ENCODE data around the gene MALRD1.
"Not testable (repeated sequence)": the region's sequence is repeated elsewhere in the genome, so short reads cannot be mapped to it uniquely, and the experiment has no call there.

MALRD1 gene

GRCh38 chr10:19498393-19499290 is 450.0 kb downstream of the MALRD1 start:
- no peak for DNase-seq

- no peak for DNase-seq
Observed at GRCh38 chr10:19499291-19499770, 450.7 kb downstream of the MALRD1 start.

- DNase-seq, result no peak
Observed at GRCh38 chr10:19500959-19501358, 452.4 kb downstream of the MALRD1 start.

GRCh38 chr10:19505320-19506312 is 457.0 kb downstream of the MALRD1 start:
- no peak for DNase-seq

GRCh38 chr10:19510005-19510732 is 461.6 kb downstream of the MALRD1 start:
- not testable (repeated sequence) for DNase-seq

- DNase-seq, result no peak
Observed at GRCh38 chr10:19518109-19518508, 469.5 kb downstream of the MALRD1 start.

GRCh38 chr10:19518632-19519031 is 470.0 kb downstream of the MALRD1 start:
- no peak for DNase-seq

GRCh38 chr10:19531324-19531723 is 482.7 kb downstream of the MALRD1 start:
- no peak for DNase-seq

GRCh38 chr10:19532411-19532810 is 483.8 kb downstream of the MALRD1 start:
- DNase-seq, result no peak

- no peak for DNase-seq
Observed at GRCh38 chr10:19541299-19541698, 492.7 kb downstream of the MALRD1 start.

- no peak for DNase-seq
Observed at GRCh38 chr10:19546224-19546623, 497.6 kb downstream of the MALRD1 start.

- DNase-seq, result no peak
Observed at GRCh38 chr10:19549503-19549902, 500.9 kb downstream of the MALRD1 start.

GRCh38 chr10:19556666-19557065 is 508.1 kb downstream of the MALRD1 start:
- DNase-seq, result no peak

- no peak for DNase-seq
Observed at GRCh38 chr10:19561181-19561580, 512.6 kb downstream of the MALRD1 start.

- DNase-seq, result no peak
Observed at GRCh38 chr10:19563388-19564141, 515.0 kb downstream of the MALRD1 start.

- DNase-seq, result no peak
Observed at GRCh38 chr10:19570120-19570519, 521.5 kb downstream of the MALRD1 start.

- DNase-seq, result no peak
Observed at GRCh38 chr10:19570991-19571390, 522.4 kb downstream of the MALRD1 start.

- no peak for DNase-seq
Observed at GRCh38 chr10:19572056-19572455, 523.5 kb downstream of the MALRD1 start.

- no peak for DNase-seq
Observed at GRCh38 chr10:19576576-19576975, 528.0 kb downstream of the MALRD1 start.

- DNase-seq, result no peak
Observed at GRCh38 chr10:19577381-19577780, 528.8 kb downstream of the MALRD1 start.

GRCh38 chr10:19577807-19578206 is 529.2 kb downstream of the MALRD1 start:
- DNase-seq, result no peak

- no peak for DNase-seq
Observed at GRCh38 chr10:19578571-19578970, 530.0 kb downstream of the MALRD1 start.
